ENCODE measurements around the gene ACAP1. TPM values are rescaled to one million over a fixed set of nuclear protein-coding genes. Genes with fewer than 3 reads are reported as not detected.
A peak's percentile ranks its signal among the peaks of the same experiment; 100 is the strongest.

ACAP1 gene
- total and polyA plus RNA-seq, 9 of the 15 experiments (the other 6 are each of a cell fraction or from before 2014, with no cell fraction given): 0.15 to 8.5 (median 2.4) TPM

- DNase-seq (ENCODE audit: extremely low read depth in 1 of 4, low spot score in 3 of 4) (no peak), ATAC-seq (no peak), FAIRE-seq (no peak)
- no TSS peak for BruUV-seq (replicated peaks)
- Histone ChIP-seq H3K9me1 (ENCODE audit: control insufficient read depth, insufficient read depth, low read length) (no peaks in the 10 kb centered on the region), H3K79me2 (ENCODE audit: control insufficient read depth, insufficient read depth, low read length) (peaks cover 8% of the 10 kb centered on the region), H4K20me1 (replicated peaks; ENCODE audit: control insufficient read depth, insufficient read depth, low read length) (no peaks in the 10 kb centered on the region), H3K4me1 (replicated peaks in 1 of 2; ENCODE audit: control insufficient read depth in 2 of 2, insufficient read depth in 2 of 2, low read length in 2 of 2) (peaks cover 3 to 59% of the 10 kb centered on the region in 2 experiments; a peak in 3 of 5 replicates), H3K4me3 (peak overlapping the region; percentile 72; the same call in 1 of the 2 replicates), H3K27me3 (ENCODE audit: control insufficient read depth in 2 of 2, insufficient read depth in 2 of 2, low read length in 2 of 2) (no peaks in the 10 kb centered on the region), H3K27ac (ENCODE audit: extremely low read depth, low read depth, low read length) (no peak overlapping the region), H3K36me3 (ENCODE audit: control insufficient read depth, insufficient read depth, low read length) (no peaks in the 10 kb centered on the region), H3K9ac (ENCODE audit: insufficient read depth in 1 of 2, low read depth in 2 of 2, low read length in 2 of 2) (peak overlapping the region; percentile 17 to 79; a peak in 2 of 4 replicates), H2AFZ (ENCODE audit: low read depth, low read length) (no peak overlapping the region), H3K9me3 (replicated peaks; ENCODE audit: control insufficient read depth, insufficient read depth, low read depth, low read length) (no peaks in the 10 kb centered on the region), H3K4me2 (ENCODE audit: insufficient read depth, low read length) (peak overlapping the region; percentile 80; the same call in 1 of the 2 replicates)
- WGBS (ENCODE audit: insufficient coverage, low coverage, missing lambda C conversion rate): 92% methylated on average over 16 of the region's 37 CpGs
- intact Hi-C loops (cut with micrococcal nuclease) (loop anchor here (5.0 kb wide), 1 partner anchor 129 kb away; the partner anchor contains the start of genes POLR2A and SLC35G6), in situ Hi-C loops (cut with MboI) (loop anchor here (10.0 kb wide), 1 partner anchor 202 kb away; the partner anchor contains the start of gene TNFSF13)
- ChIA-PET POLR2A (interaction anchor here (0.6 to 1.6 kb wide), 8 partner anchors 13 to 221 kb away, joined by 3 to 6 read pairs (median 4); partner anchors contain the start of genes ACAP1 and ZBTB4), CTCF (ENCODE audit: low intra/inter-chr PET ratio) (interaction anchor here (0.7 kb wide), 1 partner anchor 126 kb away, joined by 4 read pairs; the partner anchor contains the start of gene ZBTB4)
- TF ChIP-seq TOE1 (IDR thresholded peaks at IDR 0.05; ENCODE audit: borderline replicate concordance): no peak
- TF ChIP-seq TOE1 (CRISPR knock-in tag; IDR thresholded peaks at IDR 0.05; ENCODE audit: borderline replicate concordance, low read depth): no peak
- TF ChIP-seq ZNF134 (CRISPR knock-in tag; conservative IDR thresholded peaks at IDR 0.05): no peak
- no peak for TF ChIP-seq SMAD3 (CRISPR knock-in tag; conservative IDR thresholded peaks at IDR 0.05)
- TF ChIP-seq, protein P1, sequence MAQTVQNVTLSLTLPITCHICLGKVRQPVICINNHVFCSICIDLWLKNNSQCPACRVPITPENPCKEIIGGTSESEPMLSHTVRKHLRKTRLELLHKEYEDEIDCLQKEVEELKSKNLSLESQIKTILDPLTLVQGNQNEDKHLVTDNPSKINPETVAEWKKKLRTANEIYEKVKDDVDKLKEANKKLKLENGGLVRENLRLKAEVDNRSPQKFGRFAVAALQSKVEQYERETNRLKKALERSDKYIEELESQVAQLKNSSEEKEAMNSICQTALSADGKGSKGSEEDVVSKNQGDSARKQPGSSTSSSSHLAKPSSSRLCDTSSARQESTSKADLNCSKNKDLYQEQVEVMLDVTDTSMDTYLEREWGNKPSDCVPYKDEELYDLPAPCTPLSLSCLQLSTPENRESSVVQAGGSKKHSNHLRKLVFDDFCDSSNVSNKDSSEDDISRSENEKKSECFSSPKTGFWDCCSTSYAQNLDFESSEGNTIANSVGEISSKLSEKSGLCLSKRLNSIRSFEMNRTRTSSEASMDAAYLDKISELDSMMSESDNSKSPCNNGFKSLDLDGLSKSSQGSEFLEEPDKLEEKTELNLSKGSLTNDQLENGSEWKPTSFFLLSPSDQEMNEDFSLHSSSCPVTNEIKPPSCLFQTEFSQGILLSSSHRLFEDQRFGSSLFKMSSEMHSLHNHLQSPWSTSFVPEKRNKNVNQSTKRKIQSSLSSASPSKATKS (CRISPR knock-in tag; IDR thresholded peaks at IDR 0.05): no peak
- TF ChIP-seq ZNF184 (CRISPR knock-in tag; IDR thresholded peaks at IDR 0.05): no peak
- TF ChIP-seq EGR1 (conservative IDR thresholded peaks at IDR 0.05): no peak
Measured at GRCh38 chr17:7352910-7353635, 16.7 kb downstream of the ACAP1 start.

All from K562 (cell line).